A172 (cell line): ENCODE measurements around the gene SFT2D3. TPM values are rescaled to one million over a fixed set of nuclear protein-coding genes. Genes with fewer than 3 reads are reported as not detected.
A peak's percentile ranks its signal among the peaks of the same experiment; 100 is the strongest.

Source experiments
- DNase-seq: peaks from one replicate; pipeline ENCODE4 v3.0.0-alpha.2; 2015; ENCODE audit warnings: low spot score
- total RNA-seq: library from RNA; depleted of rRNA; stranded (reverse); fragments of >200 nt; shearing (Covaris generic); gene quantifications from 2 replicates; pipeline ENCODE4 v1.2.3, GENCODE V29; 2014

SFT2D3 gene
- total RNA-seq, 1 experiment from 2014 or later: 9.0 TPM

DNA sequence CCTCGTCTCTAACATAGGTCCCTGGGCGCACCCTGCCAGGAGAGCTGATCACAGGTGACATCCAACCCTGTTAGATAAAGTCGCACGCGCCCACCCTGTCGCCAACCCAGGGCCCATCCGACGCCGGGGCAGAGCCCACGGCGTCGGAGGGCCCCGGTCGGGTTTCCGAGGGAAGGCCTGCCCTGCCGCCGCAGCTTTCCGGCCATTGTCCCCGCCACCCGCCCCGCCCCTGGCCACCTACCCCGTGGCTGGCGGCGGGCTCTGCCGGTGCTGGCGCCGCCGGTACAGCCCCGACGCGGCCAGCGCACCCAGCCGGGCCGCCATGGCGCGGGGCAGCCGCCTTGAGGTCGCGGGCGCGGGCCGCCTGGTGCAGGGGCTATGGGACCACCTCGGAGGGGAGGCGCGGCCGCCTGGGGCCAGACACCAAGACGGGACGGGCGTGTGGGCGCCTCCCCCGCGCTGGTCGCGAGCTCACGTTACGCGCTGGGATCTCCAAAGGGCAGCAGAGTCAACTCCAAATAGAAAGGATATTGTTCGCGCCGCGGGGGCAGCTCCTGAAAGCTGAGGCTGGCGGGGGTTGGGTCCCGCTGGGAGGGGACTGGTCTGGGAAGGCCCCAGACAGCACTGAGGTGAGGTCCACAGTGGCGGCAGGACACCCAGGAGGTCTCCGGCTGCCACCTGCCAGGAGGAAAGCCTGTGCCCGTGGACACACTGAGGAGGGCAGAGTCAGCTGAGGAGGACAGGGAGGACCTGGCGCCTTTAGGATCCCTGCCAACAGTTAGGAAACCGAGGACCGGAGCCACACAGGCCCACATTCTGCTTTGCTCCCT lies 37.0 kb upstream of the SFT2D3 start:
- no peak for DNase-seq

GRCh38 chr2:127664895-127665225 lies 36.4 kb upstream of the SFT2D3 start:
- no peak for DNase-seq

GRCh38 chr2:127665267-127665893 lies 35.9 kb upstream of the SFT2D3 start:
- DNase-seq: no peak

DNA sequence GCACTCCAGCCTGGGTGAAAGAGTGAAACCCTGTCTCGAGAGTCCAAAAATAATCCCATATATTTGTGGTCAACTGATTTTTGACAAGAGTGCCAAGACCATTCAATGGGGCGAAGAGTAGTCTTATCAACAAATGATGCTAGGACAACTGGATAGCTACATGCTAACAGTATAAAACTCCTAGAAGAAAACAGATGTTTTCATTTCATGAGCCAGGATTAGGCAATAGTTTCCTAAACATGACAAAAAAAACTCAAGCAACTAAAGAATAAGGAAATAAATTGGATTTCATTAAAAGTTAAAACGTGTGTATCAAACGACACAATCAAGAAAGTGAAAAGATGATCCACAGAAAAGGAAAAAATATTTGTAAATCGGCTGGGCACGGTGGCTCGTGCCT lies 32.2 kb upstream of the SFT2D3 start:
- no peak for DNase-seq

DNA sequence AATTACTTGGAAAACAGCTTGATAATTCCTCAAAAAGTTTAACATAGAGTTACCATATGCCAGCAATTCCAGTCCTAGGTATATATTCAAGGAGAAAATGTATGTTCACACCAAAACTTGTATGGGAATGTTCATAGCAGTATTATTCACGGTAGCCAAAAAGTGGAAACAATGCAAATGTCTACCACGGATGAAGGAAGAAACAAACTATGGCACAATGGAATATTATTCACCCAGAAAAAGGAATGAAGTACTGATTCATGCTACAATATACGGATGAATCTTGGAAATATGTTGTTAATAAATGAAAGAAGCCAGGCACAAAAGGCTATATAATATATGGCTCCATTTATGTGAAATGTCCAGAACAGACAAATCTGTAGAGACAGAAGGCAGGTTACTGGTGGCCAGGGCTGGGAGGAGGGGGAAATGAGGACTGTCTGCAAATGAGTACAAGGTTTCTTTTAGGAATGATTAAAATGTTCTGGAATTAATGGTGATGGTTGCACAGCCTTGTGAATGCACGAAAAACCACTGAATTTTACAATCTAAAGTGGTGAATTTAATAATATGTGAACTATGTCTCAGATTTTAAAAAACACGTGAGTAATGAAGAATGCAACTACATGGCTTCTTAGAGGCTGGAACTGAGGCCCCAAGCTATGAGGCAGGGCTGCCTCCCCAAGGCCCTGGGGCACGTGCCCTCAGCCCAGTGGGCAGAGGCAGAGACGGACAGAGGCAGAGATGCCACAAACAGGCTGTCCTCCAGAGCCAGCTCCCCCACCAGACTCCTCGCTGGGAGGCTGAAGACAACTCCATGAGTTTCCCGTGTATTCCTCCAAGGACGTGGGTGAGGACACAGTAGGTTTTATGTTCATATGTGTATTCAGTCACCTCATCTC lies 31.0 kb upstream of the SFT2D3 start:
- no peak for DNase-seq

- no peak for DNase-seq
These were observed 30.4 kb upstream of the SFT2D3 start for GRCh38 chr2:127670957-127671290.

DNA sequence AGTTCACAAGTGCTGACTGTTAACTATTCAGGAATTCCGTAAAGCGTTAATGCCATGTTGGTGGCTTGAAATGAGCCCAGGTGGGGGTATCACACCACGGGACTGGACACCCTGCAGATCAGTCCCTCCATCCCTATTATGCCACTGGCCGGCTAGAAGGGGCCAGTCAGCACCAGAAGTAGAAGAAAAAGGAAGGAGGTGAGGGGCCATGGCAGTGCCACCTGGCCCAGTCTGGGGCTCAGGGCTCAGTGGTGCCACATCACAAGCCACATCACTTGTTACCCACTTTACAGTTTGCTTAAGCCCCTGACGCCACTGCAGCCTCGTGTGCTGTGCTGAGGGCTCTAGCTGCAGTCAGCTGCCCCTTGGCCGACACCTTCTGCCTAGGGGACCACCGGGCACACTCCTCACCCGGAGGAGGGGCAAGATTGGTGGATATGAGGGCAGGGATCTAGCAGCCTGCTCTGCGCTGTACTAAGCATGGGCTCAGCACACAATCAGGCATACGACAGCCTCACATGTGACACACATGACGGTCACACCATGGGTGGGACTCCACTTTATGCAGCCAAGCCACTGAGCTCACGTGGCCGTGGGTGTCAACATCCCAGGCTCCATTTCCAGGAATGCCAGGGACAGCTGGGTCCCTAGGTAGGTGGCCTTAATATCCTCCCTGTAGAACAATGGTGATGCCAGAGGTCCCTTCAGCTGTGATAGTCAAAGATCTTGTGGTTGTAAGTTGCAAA lies 29.6 kb upstream of the SFT2D3 start:
- no peak for DNase-seq

GRCh38 chr2:127672341-127673224 lies 28.7 kb upstream of the SFT2D3 start:
- DNase-seq: no peak

- no peak for DNase-seq
These were observed 27.8 kb upstream of the SFT2D3 start for GRCh38 chr2:127673291-127674069.

- peak; percentile 25 for DNase-seq
These were observed 26.8 kb upstream of the SFT2D3 start for GRCh38 chr2:127674241-127675209.

- DNase-seq: peak; percentile 49
These were observed 25.7 kb upstream of the SFT2D3 start, which contains the start of gene LIMS2 for GRCh38 chr2:127675331-127676261. LIMS2 (minus strand) TSS chr2:127675530; CDS start chr2:127675024, 506 bp downstream.

DNA sequence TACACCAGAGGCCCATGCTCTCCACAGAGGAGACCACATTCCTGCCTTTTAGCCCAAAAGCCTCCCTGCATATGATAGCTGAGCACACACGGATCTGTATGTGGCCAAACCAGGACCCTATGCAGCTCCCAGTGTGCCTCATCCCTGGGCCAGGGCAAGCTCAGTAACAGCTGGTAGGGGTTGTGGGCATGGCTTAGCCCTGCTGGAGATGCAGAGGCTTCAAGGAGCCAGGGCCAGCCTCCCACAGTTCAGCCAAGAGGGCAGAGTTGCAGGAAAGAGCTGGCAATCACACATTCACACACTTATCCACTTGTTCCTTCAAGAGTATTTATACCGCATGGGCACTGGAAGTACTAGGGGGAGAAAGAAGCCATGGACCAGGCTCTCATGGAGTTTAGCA lies 24.4 kb upstream of the SFT2D3 start:
- DNase-seq: no peak

GRCh38 chr2:127678531-127678930 lies 22.8 kb upstream of the SFT2D3 start:
- DNase-seq: no peak

DNA sequence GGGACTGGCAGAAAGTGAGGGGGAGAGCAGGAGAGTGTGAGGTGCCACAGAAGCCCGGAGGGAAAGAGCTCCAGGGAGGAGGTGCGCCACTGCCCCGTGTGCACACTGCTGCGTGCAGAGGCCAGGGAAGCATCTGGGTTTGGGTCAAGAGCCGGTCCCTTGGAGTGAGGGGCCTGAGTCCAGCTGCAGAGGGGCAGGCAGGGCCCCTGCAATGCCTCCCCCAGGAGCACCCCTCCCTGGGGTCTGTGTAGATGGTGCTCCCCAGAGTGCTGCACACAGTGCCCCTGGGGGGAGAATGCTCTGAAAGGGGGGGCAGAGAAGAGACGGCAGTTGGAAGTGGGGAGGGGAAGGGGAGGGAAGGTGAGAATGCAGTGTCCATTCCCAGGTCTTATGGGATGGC lies 22.3 kb upstream of the SFT2D3 start:
- no peak for DNase-seq

- DNase-seq: no peak
These were observed 21.5 kb upstream of the SFT2D3 start for GRCh38 chr2:127679680-127680361.

- DNase-seq: no peak
These were observed 20.5 kb upstream of the SFT2D3 start for GRCh38 chr2:127680706-127681287.
